Measurements from ENCODE around the gene PRDM16. TPM values are rescaled to one million over a fixed set of nuclear protein-coding genes. Genes with fewer than 3 reads are reported as not detected.

PRDM16 gene
- total and polyA plus RNA-seq, 2 of the 8 experiments (the other 6 are each of a cell fraction or from before 2014, with no cell fraction given): 0.39 to 0.43 TPM

DNA sequence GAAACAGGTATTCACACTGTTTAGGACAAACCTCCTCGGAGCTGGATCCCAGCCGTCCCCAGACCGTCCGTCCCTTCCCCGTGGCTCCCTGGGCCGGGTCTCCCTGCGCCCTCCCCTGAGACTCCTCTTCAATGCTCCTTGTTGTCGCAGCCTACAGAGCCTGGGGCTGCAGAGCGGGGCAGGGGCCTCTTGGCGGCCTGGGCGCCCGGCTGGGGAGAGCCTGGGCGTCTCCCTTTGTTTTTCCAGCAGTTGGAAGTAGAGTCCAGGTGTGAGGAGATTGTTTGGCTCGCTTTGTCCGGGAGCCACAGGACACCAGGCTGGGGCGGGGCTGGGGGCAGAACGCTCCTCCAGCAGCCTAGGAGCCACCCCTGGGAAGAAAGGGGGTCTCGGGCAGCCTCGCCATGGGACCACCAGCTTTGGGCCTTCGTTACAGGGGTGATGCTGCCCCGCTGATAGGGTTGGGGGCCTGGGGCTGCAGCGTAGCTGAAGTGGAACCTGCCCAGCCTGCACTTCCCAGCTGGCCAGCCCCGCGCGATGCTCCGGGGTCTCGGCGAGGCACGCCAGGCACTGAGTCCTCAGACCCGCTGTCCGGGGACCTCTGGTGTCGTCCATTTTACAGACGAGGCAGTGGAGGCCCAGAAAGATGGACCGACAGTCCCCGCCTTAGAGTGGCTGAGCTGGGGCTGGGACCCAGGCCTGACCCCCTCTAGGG, 66.9 kb downstream of the PRDM16 start (continued):
- no peak for TF ChIP-seq PHF8 (conservative IDR thresholded peaks at IDR 0.05; ENCODE audit: low read depth, low read length)

All from H1 (cell line).